Neural cell (in vitro differentiated cells): ENCODE data around the gene RCC1. TPM values are rescaled to one million over a fixed set of nuclear protein-coding genes. Genes with fewer than 3 reads are reported as not detected.

Experiments
- H2AFZ ChIP-seq: fragments of 200-600, 300-800 bp; sonication (generic), shearing (Covaris generic); 2 replicates; pipeline ENCODE4 v1.6.0; 2014; ENCODE audit warnings: low read depth, mild to moderate bottlenecking, antibody characterized with exemption, low read length, moderate library complexity
- H3F3A ChIP-seq: fragments of 200-600 bp; shearing (Covaris generic); 2 replicates; pipeline ENCODE4 v1.6.1; 2016; ENCODE audit warnings: mild to moderate bottlenecking, moderate library complexity, mixed read lengths, antibody characterized with exemption, low read length; ENCODE audit not compliant: insufficient read depth, poor library complexity, severe bottlenecking
- H3K27ac ChIP-seq: fragments of 200-600, 300-800 bp; sonication (generic), shearing (Covaris generic); 2 replicates; pipeline ENCODE4 v1.5.1; 2014; ENCODE audit warnings: mild to moderate bottlenecking, low read length, moderate library complexity
- H3K27me3 ChIP-seq: fragments of 300-800, 200-600 bp; sonication (generic), shearing (Covaris generic); 2 replicates; pipeline ENCODE4 v1.6.0; 2014; ENCODE audit warnings: mild to moderate bottlenecking, low read depth, low read length, moderate library complexity; ENCODE audit not compliant: insufficient read depth
- H3K36me3 ChIP-seq: fragments of 300-800, 200-600 bp; sonication (generic), shearing (Covaris generic); 2 replicates; pipeline ENCODE4 v1.5.1; 2014; ENCODE audit warnings: mild to moderate bottlenecking, antibody characterized with exemption, low read length, moderate library complexity; ENCODE audit not compliant: insufficient read depth
- H3K4me2 ChIP-seq: fragments of 300-800, 200-600 bp; sonication (generic), shearing (Covaris generic); 2 replicates; pipeline ENCODE4 v1.6.0; 2014; ENCODE audit warnings: mild to moderate bottlenecking, low read length
- H3K4me3 ChIP-seq: fragments of 300-800, 200-600 bp; sonication (generic), shearing (Covaris generic); 2 replicates; pipeline ENCODE4 v1.5.1; 2014; ENCODE audit warnings: mild to moderate bottlenecking, low read length, moderate library complexity
- H3K79me2 ChIP-seq: fragments of 200-600 bp; shearing (Covaris generic); replicated peaks from 2 replicates; pipeline ENCODE4 v1.6.0; 2014; ENCODE audit warnings: mild to moderate bottlenecking, low read length, moderate library complexity; ENCODE audit not compliant: insufficient read depth
- H3K9ac ChIP-seq: fragments of 300-800, 200-600 bp; sonication (generic), shearing (Covaris generic); 2 replicates; pipeline ENCODE4 v1.6.1; 2016; ENCODE audit warnings: mild to moderate bottlenecking, low read length, mixed read lengths
- H3K9me2 ChIP-seq: fragments of 200-600 bp; shearing (Covaris generic); 2 replicates; pipeline ENCODE4 v1.6.1; 2016; ENCODE audit warnings: mild to moderate bottlenecking, low read length, mixed read lengths; ENCODE audit not compliant: insufficient read depth
- H3K9me3 ChIP-seq: fragments of 200-600, 300-800 bp; sonication (generic), shearing (Covaris generic); 2 replicates; pipeline ENCODE4 v1.6.1; 2016; ENCODE audit warnings: mild to moderate bottlenecking, mixed run types, low read length, moderate library complexity, mixed read lengths
- H4K20me1 ChIP-seq: fragments of 200-600 bp; shearing (Covaris generic); 2 replicates; pipeline ENCODE4 v1.6.1; 2016; ENCODE audit warnings: mild to moderate bottlenecking, mixed run types; ENCODE audit not compliant: insufficient read depth
- EP300 ChIP-seq: fragments of 450-650 bp; conservative IDR thresholded peaks from 2 replicates; pipeline ENCODE4 v1.6.1; 2014; ENCODE audit warnings: antibody characterized with exemption, mild to moderate bottlenecking, moderate library complexity; ENCODE audit not compliant: poor library complexity, severe bottlenecking
- EZH2 ChIP-seq: fragments of 200-600, 300-800 bp; shearing (Covaris generic), sonication (generic); IDR thresholded peaks from 2 replicates; pipeline ENCODE4 v1.6.1; 2014; ENCODE audit warnings: antibody characterized with exemption, low read length, borderline replicate concordance, mild to moderate bottlenecking; ENCODE audit not compliant: insufficient read depth, poor library complexity, severe bottlenecking
- MXI1 ChIP-seq: fragments of 450-650 bp; conservative IDR thresholded peaks from 2 replicates; pipeline ENCODE4 v1.6.1; 2014; ENCODE audit warnings: antibody characterized with exemption, mild to moderate bottlenecking; ENCODE audit not compliant: poor library complexity, severe bottlenecking
- POLR2AphosphoS5 ChIP-seq: IDR thresholded peaks from 2 replicates; pipeline ENCODE4 v1.6.1; 2012
- RAD21 ChIP-seq: fragments of 450-650 bp; conservative IDR thresholded peaks from 2 replicates; pipeline ENCODE4 v1.6.1; 2014; ENCODE audit warnings: antibody characterized with exemption, mild to moderate bottlenecking, moderate library complexity
- REST ChIP-seq: IDR thresholded peaks from 2 replicates; pipeline ENCODE4 v1.6.1; 2012; ENCODE audit warnings: borderline replicate concordance
- SMC3 ChIP-seq: fragments of 450-650 bp; conservative IDR thresholded peaks from 2 replicates; pipeline ENCODE4 v1.6.1; 2014; ENCODE audit warnings: antibody characterized with exemption, mild to moderate bottlenecking, moderate library complexity; ENCODE audit not compliant: poor library complexity
- TAF1 ChIP-seq: IDR thresholded peaks from 2 replicates; pipeline ENCODE4 v1.6.1; 2012; ENCODE audit warnings: low read depth
- polyA plus RNA-seq: library from polyadenylated mRNA; depleted of rRNA; stranded (reverse); fragments of >200 nt; gene quantifications from 2 replicates; pipeline ENCODE4 v1.2.3, GENCODE V29; 2014
- TF ChIP-seq, protein P1 (sequence below): fragments of 450-650 bp; IDR thresholded peaks from 2 replicates; pipeline ENCODE4 v1.5.1; 2014; ENCODE audit warnings: antibody characterized with exemption, mild to moderate bottlenecking, moderate library complexity; ENCODE audit not compliant: poor library complexity, severe bottlenecking

RCC1 gene
- polyA plus RNA-seq, 1 donor from 2014 or later = 13.1 TPM

DNA sequence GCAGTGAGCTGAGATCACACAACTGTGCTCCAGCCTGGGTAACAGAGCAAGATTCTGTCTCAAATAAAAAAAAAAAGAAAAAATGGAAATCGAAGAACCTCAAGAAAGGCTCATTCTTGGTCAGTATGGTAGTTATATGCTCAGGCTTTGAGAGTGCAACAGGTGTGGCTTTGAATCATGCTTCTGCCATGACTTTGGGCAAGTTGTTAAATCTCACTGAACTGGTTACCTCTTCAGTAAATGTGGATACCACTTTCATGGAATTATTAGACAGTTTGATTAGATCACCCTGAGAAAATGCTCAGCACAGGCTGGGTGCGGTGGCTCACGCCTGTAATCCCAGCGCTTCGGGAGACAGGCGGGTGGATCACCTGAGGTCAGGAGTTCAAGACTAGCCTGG lies 59.9 kb downstream of the RCC1 start:
- no peak overlapping the region for H3K27ac ChIP-seq
- H3K4me2 ChIP-seq = no peak overlapping the region
- no peak overlapping the region for H3K4me3 ChIP-seq
- no peak overlapping the region for H3K9ac ChIP-seq
- no peaks in the 10 kb centered on the region for H3K27me3 ChIP-seq
- no peak overlapping the region for H2AFZ ChIP-seq
- no peaks in the 10 kb centered on the region for H4K20me1 ChIP-seq
- H3K36me3 ChIP-seq = peaks cover 7% of the 10 kb centered on the region
- no peaks in the 10 kb centered on the region for H3K9me3 ChIP-seq
- no peaks in the 10 kb centered on the region for H3F3A ChIP-seq
- no peaks in the 10 kb centered on the region for H3K9me2 ChIP-seq
- TF ChIP-seq EZH2 (no peak), RAD21 (no peak), REST (no peak), SMC3 (no peak), MXI1 (no peak), TAF1 (no peak), EP300 (no peak), POLR2AphosphoS5 (no peak)
- TF ChIP-seq, protein P1, sequence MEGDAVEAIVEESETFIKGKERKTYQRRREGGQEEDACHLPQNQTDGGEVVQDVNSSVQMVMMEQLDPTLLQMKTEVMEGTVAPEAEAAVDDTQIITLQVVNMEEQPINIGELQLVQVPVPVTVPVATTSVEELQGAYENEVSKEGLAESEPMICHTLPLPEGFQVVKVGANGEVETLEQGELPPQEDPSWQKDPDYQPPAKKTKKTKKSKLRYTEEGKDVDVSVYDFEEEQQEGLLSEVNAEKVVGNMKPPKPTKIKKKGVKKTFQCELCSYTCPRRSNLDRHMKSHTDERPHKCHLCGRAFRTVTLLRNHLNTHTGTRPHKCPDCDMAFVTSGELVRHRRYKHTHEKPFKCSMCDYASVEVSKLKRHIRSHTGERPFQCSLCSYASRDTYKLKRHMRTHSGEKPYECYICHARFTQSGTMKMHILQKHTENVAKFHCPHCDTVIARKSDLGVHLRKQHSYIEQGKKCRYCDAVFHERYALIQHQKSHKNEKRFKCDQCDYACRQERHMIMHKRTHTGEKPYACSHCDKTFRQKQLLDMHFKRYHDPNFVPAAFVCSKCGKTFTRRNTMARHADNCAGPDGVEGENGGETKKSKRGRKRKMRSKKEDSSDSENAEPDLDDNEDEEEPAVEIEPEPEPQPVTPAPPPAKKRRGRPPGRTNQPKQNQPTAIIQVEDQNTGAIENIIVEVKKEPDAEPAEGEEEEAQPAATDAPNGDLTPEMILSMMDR = no peak
- no peaks in the 10 kb centered on the region for H3K79me2 ChIP-seq

DNA sequence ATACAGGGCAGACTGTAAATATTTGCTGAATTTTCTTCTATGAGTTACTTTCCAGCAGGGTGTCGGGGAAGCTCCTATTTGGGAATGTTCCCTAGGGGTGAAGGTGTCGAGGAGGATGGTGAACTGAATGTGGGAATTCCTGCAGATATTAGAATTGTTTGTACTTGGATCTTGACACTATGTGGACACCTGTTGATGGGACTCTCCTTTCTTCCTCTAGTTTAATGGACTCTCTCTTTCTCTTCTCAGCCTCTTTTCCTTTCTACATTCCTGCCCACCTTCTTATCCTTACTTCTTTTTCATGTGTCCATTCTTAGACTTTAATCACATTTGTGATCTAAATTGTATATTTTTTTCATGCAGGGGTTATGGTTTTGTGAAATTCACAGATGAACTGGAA lies 61.1 kb downstream of the RCC1 start:
- no peak overlapping the region for H3K4me2 ChIP-seq
- no peak overlapping the region for H3K9ac ChIP-seq
- H3K9me2 ChIP-seq = no peaks in the 10 kb centered on the region
- H3K27ac ChIP-seq = no peak overlapping the region
- H3K36me3 ChIP-seq = peaks cover 7% of the 10 kb centered on the region
- no peak overlapping the region for H2AFZ ChIP-seq
- H3K79me2 ChIP-seq = no peaks in the 10 kb centered on the region
- TF ChIP-seq MXI1 (no peak), RAD21 (no peak), POLR2AphosphoS5 (no peak), REST (no peak), SMC3 (no peak)
- TF ChIP-seq, protein P1 = no peak
- no peaks in the 10 kb centered on the region for H3K9me3 ChIP-seq
- no peak overlapping the region for H3K4me3 ChIP-seq
- H3K27me3 ChIP-seq = no peaks in the 10 kb centered on the region
- no peaks in the 10 kb centered on the region for H3F3A ChIP-seq
- H4K20me1 ChIP-seq = no peaks in the 10 kb centered on the region
